RWPE1 (cell line): Measurements from ENCODE around the gene FAM174C.
A peak's percentile ranks its signal among the peaks of the same experiment; 100 is the strongest.

Experiments
- CTCF ChIA-PET: fragments of 350-600 bp; sonication (Branson Sonifier 250); formaldehyde crosslinking; extraction: SDS; loops from one replicate; lab custom pipeline; 2021; lab: Yijun Ruan, JAX
- POLR2A ChIA-PET: fragments of 400-600 bp; formaldehyde crosslinking; extraction: SDS; loops from one replicate; lab custom pipeline; 2020; ENCODE audit warnings: antibody characterized with exemption; ENCODE audit not compliant: low non-redundant PET; lab: Yijun Ruan, JAX
- DNase-seq: peaks from one replicate; pipeline ENCODE4 v3.0.0; 2012; ENCODE audit warnings: low spot score
- H3K27ac ChIP-seq: fragments of 450-650 bp; 2 replicates; pipeline ENCODE4 v1.5.1; 2017
- CTCF ChIP-seq: fragments of 450-650 bp; conservative IDR thresholded peaks from 2 replicates; pipeline ENCODE4 v1.5.1; 2017; ENCODE audit warnings: low read depth, mild to moderate bottlenecking

The FAM174C gene

GRCh38 chr19:1258163-1258492 lies 17.2 kb upstream of the FAM174C start:
- CTCF ChIA-PET: interaction anchor here (0.6 kb wide), 1 partner anchor 13 kb away, joined by 3 read pairs; no protein-coding TSS in a partner anchor
- no peak for TF ChIP-seq CTCF
- peak overlapping the region; percentile 100 for H3K27ac ChIP-seq
- POLR2A ChIA-PET: no interaction called here
- DNase-seq: no peak

- DNase-seq: no peak
- no peak for TF ChIP-seq CTCF
- H3K27ac ChIP-seq: peak overlapping the region; percentile 100
- POLR2A ChIA-PET: interaction anchor here (0.6 kb wide), 1 partner anchor 78 kb away, joined by 6 read pairs; no protein-coding TSS in a partner anchor
- CTCF ChIA-PET: interaction anchor here (0.6 kb wide), 1 partner anchor 14 kb away, joined by 3 read pairs; no protein-coding TSS in a partner anchor
These were observed 16.6 kb upstream of the FAM174C start for GRCh38 chr19:1258707-1259205.

DNA sequence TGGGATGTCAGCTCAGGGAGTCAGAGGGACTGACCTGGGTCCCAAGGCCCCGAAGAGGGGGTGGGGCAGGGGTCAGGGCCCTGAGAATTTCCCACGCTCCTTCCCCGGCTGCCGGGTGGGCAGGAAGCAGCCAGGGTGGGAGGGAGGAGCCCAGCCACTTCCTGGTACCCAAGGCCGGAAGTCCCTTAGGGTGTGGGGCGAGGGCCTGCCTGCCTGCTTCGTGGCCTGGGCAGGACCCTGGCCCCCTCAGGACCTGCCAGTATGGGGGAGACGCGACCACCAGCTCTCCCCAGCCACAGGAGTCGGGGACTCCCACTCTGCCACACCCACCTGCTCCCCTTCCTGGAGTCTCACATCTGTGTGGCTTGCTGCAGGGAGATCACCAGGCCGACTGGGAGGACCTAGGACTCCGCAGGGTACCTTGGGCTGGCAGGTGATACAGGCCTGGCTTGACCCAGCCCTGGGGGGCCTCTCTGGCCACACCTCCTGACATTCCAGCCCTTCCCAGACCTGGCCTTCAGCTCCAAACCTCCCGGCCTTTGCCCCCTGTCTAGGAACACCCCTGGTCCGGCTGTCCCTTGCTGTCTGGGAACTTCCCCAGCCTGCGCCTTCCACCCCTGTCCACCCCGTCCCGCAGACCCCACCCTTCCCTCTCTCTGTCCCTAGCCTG lies 16.0 kb upstream of the FAM174C start:
- peak overlapping the region; percentile 100 for H3K27ac ChIP-seq
- POLR2A ChIA-PET: interaction anchor here (0.6 kb wide), 2 partner anchors 19 to 78 kb away, joined by 4 to 6 read pairs; no protein-coding TSS in a partner anchor
- TF ChIP-seq CTCF: no peak
- no peak for DNase-seq
- CTCF ChIA-PET: interaction anchor here (0.6 to 10.3 kb wide), 2 partner anchors 15 to 101 kb away, joined by 3 to 116 read pairs; no protein-coding TSS in a partner anchor

DNA sequence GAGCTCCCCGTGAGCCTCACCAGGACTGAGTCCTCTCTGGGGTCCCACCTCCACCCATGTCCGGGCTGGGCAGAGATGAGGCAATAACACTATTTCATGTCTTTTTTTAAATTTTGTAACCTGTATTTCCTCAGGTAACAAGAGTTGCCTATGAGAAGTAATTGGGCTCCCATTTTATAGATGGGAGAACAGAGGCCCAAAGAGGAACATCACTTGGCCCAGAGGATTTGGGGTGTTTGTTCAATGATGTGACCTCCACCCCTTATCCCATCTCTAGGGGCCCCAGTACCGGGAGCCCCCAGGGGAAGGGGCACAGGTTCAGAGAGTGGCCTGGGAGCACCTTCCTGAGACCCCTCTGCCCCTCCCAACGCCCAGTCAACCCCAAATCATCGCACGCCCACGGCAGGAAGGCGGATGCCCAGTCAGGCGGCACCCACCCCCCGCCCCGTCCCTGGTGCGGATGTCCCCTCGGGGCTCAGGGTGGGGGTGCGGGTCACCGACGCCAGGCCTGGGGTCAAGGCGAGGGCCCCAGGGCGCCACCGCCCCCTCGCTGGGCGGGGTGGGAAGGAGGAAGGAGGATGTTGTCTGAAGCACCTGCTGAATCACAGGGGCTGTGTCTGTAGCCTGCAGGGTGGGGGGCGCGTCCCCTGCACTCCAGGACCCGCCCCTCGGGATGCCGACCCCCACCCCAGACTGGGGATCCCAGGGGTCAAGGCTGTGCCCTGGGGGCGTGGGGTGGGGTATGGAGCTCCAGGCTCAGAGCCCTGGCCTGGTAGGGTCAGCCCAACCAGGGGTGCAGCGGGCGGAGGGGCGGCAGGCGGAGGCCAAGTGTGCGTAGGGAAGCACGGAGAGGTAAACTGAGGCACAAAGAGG lies 15.2 kb upstream of the FAM174C start:
- CTCF ChIA-PET: interaction anchor here (0.6 to 10.3 kb wide), 2 partner anchors 15 to 101 kb away, joined by 3 to 116 read pairs; no protein-coding TSS in a partner anchor
- TF ChIP-seq CTCF: no peak

DNA sequence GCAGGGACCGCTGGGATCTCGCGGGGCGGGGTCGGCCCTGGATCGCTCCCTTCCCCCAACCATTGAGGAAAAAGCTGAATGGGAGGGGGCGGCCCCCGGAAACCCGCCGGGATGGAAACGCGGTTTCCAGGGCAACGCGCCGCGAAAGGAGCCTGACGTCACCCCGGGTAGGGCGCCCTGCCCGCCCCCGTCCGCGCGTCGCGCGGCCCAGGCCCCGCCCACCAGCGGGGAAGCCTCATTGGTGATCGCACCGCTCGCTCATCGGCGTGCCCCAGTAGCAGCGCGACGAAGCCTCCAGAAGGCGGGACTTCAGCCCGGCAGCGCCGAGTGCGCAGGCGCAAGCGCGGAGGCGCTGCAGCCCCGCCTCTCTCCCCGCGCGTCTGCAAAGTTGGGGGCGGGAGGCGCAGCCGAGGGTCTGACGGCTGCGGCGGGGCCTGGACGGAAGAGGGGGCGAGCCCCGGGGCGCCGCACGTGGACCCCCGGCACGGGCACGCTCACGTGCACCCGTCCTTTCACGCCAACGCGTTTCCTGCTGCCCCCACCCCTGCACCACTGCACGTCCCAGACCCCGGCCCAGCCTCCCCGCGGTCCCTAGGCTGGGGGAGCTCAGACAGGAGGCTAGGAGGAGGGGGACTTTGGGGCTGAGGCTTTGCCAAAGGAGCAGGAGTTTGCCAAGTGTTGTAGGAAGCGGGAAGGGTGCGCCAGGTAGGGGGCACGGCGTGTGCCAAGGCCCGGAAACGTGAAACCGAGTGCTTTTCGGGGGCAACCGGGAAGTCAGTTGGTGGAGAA lies 14.4 kb upstream of the FAM174C start:
- peak overlapping the region; percentile 100 for H3K27ac ChIP-seq
- ChIA-PET POLR2A (no interaction called here), CTCF (interaction anchor here (0.6 to 10.3 kb wide), 2 partner anchors 16 to 160 kb away, joined by 3 to 116 read pairs; no protein-coding TSS in a partner anchor)
- peak; percentile 92 for DNase-seq
- TF ChIP-seq CTCF: no peak

More for the DNA sequence above, 15.2 kb upstream of the FAM174C start:
- peak; percentile 37 for DNase-seq
- POLR2A ChIA-PET: interaction anchor here (0.6 kb wide), 1 partner anchor 18 kb away, joined by 4 read pairs; no protein-coding TSS in a partner anchor
- H3K27ac ChIP-seq: peak overlapping the region; percentile 100
